ENCODE results near the gene ABCC2.
"Not testable (repeated sequence)": the region's sequence is repeated elsewhere in the genome, so short reads cannot be mapped to it uniquely, and the experiment has no call there.

ABCC2 gene

GRCh38 chr10:99883523-99883922 lies 101.1 kb downstream of the ABCC2 start:
- Histone ChIP-seq H3K36me3 (ENCODE audit: insufficient read depth, low read length) (0 out of 2 replicates have a peak, but pooled peaks cover 11% of the 10 kb centered on the region), H4K20me1 (ENCODE audit: insufficient read depth, low read length) (peaks cover 7% of the 10 kb centered on the region), H2AFZ (ENCODE audit: low read depth, low read length) (no peak overlapping the region), H3K9ac (ENCODE audit: low read depth, low read length) (no peak overlapping the region), H3K27ac (ENCODE audit: low read length) (no peak overlapping the region), H3K4me2 (ENCODE audit: insufficient read depth, low read length) (no peak overlapping the region), H3K9me3 (ENCODE audit: insufficient read depth, low read length, severe bottlenecking) (no peaks in the 10 kb centered on the region), H3K4me3 (ENCODE audit: low read depth in 1 of 2, low read length in 2 of 2) (no peak overlapping the region), H3K4me1 (ENCODE audit: insufficient read depth, low read length) (no peaks in the 10 kb centered on the region), H3K79me2 (ENCODE audit: insufficient read depth, low read length) (no peaks in the 10 kb centered on the region), H3K27me3 (ENCODE audit: insufficient read depth, low read length, poor library complexity) (no peaks in the 10 kb centered on the region)
- TF ChIP-seq CTCF (IDR thresholded peaks at IDR 0.05; ENCODE audit: borderline replicate concordance, extremely low read depth, low read length, poor library complexity, severe bottlenecking) (no peak), EZH2 (IDR thresholded peaks at IDR 0.05; ENCODE audit: borderline replicate concordance, low read depth, low read length, severe bottlenecking) (no peak)
- ATAC-seq (ENCODE audit: insufficient read depth, low read depth) (no peak), DNase-seq (no peak)

GRCh38 chr10:99888622-99889021 lies 106.2 kb downstream of the ABCC2 start:
- no peak overlapping the region for H3K4me2 ChIP-seq (ENCODE audit: insufficient read depth, low read length)
- no peaks in the 10 kb centered on the region for H3K4me1 ChIP-seq (ENCODE audit: insufficient read depth, low read length)
- H3K79me2 ChIP-seq (ENCODE audit: insufficient read depth, low read length), result no peaks in the 10 kb centered on the region
- ATAC-seq (ENCODE audit: insufficient read depth, low read depth) (no peak), DNase-seq (no peak)
- no peak for TF ChIP-seq EZH2 (IDR thresholded peaks at IDR 0.05; ENCODE audit: borderline replicate concordance, low read depth, low read length, severe bottlenecking)
- TF ChIP-seq CTCF (IDR thresholded peaks at IDR 0.05; ENCODE audit: borderline replicate concordance, extremely low read depth, low read length, poor library complexity, severe bottlenecking), result no peak
- H3K4me3 ChIP-seq (ENCODE audit: low read depth in 1 of 2, low read length in 2 of 2), result no peak overlapping the region
- no peak overlapping the region for H2AFZ ChIP-seq (ENCODE audit: low read depth, low read length)
- no peaks in the 10 kb centered on the region for H3K27me3 ChIP-seq (ENCODE audit: insufficient read depth, low read length, poor library complexity)
- no peak overlapping the region for H3K9ac ChIP-seq (ENCODE audit: low read depth, low read length)
- 0 out of 2 replicates have a peak, but pooled peaks cover 12% of the 10 kb centered on the region for H3K36me3 ChIP-seq (ENCODE audit: insufficient read depth, low read length)
- H3K27ac ChIP-seq (ENCODE audit: low read length), result no peak overlapping the region
- no peaks in the 10 kb centered on the region for H4K20me1 ChIP-seq (ENCODE audit: insufficient read depth, low read length)
- no peaks in the 10 kb centered on the region for H3K9me3 ChIP-seq (ENCODE audit: insufficient read depth, low read length, severe bottlenecking)

- DNase-seq, result no peak
- Histone ChIP-seq H3K27ac (ENCODE audit: low read length) (no peak overlapping the region), H3K36me3 (ENCODE audit: insufficient read depth, low read length) (peaks cover 10% of the 10 kb centered on the region; the same call in 1 of the 2 replicates), H3K4me3 (ENCODE audit: low read depth in 1 of 2, low read length in 2 of 2) (no peak overlapping the region), H4K20me1 (ENCODE audit: insufficient read depth, low read length) (no peaks in the 10 kb centered on the region), H3K4me2 (ENCODE audit: insufficient read depth, low read length) (no peak overlapping the region), H3K79me2 (ENCODE audit: insufficient read depth, low read length) (no peaks in the 10 kb centered on the region), H3K9ac (ENCODE audit: low read depth, low read length) (no peak overlapping the region), H3K27me3 (ENCODE audit: insufficient read depth, low read length, poor library complexity) (no peaks in the 10 kb centered on the region), H2AFZ (ENCODE audit: low read depth, low read length) (no peak overlapping the region), H3K9me3 (ENCODE audit: insufficient read depth, low read length, severe bottlenecking) (no peaks in the 10 kb centered on the region), H3K4me1 (ENCODE audit: insufficient read depth, low read length) (no peaks in the 10 kb centered on the region)
- no peak for ATAC-seq (ENCODE audit: insufficient read depth, low read depth)
- TF ChIP-seq CTCF (IDR thresholded peaks at IDR 0.05; ENCODE audit: borderline replicate concordance, extremely low read depth, low read length, poor library complexity, severe bottlenecking), result no peak
- no peak for TF ChIP-seq EZH2 (IDR thresholded peaks at IDR 0.05; ENCODE audit: borderline replicate concordance, low read depth, low read length, severe bottlenecking)
These were observed 112.2 kb downstream of the ABCC2 start for GRCh38 chr10:99894613-99895012.

GRCh38 chr10:99895066-99895465 lies 112.6 kb downstream of the ABCC2 start:
- not testable (repeated sequence) for H4K20me1 ChIP-seq (ENCODE audit: insufficient read depth, low read length); H3K27me3 ChIP-seq (ENCODE audit: insufficient read depth, low read length, poor library complexity); H3K4me1 ChIP-seq (ENCODE audit: insufficient read depth, low read length); H3K27ac ChIP-seq (ENCODE audit: low read length); H3K79me2 ChIP-seq (ENCODE audit: insufficient read depth, low read length); H2AFZ ChIP-seq (ENCODE audit: low read depth, low read length); H3K9ac ChIP-seq (ENCODE audit: low read depth, low read length); ATAC-seq (ENCODE audit: insufficient read depth, low read depth); DNase-seq; H3K4me3 ChIP-seq (ENCODE audit: low read depth in 1 of 2, low read length in 2 of 2); H3K9me3 ChIP-seq (ENCODE audit: insufficient read depth, low read length, severe bottlenecking); H3K4me2 ChIP-seq (ENCODE audit: insufficient read depth, low read length)
- H3K36me3 ChIP-seq (ENCODE audit: insufficient read depth, low read length), result peaks cover 10% of the 10 kb centered on the region; the same call in 1 of the 2 replicates
